GM18907 (cell line): ENCODE data around the gene TMX2.
A peak's percentile ranks its signal among the peaks of the same experiment; 100 is the strongest.
"Not testable (repeated sequence)": the region's sequence is repeated elsewhere in the genome, so short reads cannot be mapped to it uniquely, and the experiment has no call there.

Experiments
- ATAC-seq: cut with Tn5 transposase; IDR thresholded peaks from one replicate; pipeline ENCODE4 v1.9.1; 2021; ENCODE audit warnings: mild to moderate bottlenecking, moderate library complexity; ENCODE audit not compliant: unreplicated experiment

The TMX2 gene

DNA sequence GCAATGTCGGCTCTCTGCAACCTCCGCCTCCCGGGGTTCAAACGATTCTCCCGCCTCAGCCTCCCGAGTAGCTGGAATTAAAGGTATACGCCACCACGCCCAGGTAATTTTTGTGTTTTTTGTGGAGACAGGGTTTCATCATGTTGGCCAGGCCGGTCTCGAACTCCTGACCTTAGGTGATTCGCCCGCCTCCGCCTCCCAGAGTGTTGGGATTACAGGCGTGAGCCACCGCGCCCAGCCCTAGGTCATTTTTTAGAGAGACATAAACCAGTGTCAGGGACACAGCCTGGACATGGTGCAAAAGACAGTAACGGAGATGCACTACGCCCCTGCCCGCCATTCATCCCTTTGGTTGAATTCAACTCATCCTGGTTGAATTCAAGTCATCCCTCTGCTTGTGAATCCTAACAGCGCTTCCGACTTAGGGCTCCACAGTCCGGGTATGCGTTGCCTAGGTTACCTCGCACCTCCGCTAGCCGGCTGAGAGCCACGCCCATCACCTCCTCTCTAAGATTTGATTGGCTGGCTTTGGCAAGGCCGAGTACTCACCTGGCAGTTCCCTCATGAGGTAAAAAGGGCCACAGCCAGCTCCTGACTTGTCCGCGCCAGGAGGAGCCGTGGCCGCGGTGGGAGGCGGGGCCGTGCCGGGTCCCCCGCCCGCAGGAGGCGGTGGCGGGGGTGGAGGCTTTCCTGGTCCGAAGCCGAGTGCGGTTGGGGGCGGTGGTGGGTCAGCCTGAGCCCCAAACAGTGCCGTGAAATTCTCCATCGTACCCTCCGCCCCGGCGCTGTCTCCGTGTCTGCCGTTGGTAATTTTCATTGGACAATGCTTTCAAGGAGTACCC is 758 bp upstream of the TMX2 start, which contains the start of gene MED19:
Gene MED19, minus strand, starts transcription at position 802 of the 842 bp plus-strand sequence. Its CDS starts 36 bp downstream, at position 766.
- peak; percentile 54 for ATAC-seq

DNA sequence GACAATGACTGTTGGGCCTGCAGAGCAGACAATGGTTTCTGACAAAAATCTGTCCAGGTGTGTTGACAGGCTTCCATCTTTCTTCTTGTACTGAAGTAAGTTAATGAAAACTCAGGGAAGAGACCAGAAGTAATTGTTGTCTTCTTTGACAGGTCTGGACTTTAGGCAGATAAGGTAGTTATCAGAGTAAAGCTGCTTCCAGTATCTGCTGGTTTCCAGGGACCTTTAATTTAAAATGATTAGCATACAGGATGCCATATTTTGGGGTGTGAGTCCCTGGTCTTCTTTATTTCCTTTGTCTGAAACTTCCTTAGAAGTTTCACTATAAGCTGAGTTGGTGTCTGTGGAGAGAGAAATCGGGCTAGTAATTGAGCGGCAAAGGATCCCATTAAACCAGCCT is 1.4 kb downstream of the TMX2 start:
- ATAC-seq: no peak

DNA sequence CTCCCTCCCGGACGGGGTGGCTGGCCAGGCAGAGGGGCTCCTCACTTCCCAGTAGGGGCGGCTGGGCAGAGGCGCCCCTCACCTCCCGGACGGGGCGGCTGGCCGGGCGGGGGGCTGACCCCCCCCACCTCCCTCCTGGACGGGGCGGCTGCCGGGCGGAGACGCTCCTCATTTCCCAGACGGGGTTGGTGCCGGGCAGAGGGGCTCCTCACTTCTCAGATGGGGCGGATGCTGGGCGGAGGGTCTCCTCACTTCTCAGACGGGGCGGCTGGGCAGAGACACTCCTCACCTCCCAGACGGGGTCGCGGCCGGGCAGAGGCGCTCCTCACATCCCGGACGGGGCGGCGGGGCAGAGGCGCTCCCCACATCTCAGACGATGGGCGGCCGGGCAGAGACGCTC is 4.3 kb downstream of the TMX2 start:
- not testable (repeated sequence) for ATAC-seq

DNA sequence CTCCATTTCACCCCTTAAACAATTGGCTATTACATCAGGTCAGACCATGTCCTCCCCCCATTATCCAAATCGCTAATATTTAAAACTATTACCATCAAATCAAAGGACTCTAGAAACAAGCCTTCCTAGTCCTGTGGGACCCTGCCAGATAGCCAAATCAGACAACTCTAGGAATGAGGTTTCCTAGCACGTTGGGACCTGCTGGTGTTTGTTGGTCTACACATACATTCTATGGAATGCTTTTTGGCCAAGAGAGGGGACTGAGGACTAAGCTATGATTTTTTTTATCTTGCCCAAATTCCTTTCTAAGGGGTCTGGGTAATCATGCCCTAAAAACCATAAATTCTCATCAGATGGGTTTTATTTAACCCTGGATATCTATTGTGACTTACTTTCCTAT is 14.8 kb downstream of the TMX2 start:
- ATAC-seq: no peak

DNA sequence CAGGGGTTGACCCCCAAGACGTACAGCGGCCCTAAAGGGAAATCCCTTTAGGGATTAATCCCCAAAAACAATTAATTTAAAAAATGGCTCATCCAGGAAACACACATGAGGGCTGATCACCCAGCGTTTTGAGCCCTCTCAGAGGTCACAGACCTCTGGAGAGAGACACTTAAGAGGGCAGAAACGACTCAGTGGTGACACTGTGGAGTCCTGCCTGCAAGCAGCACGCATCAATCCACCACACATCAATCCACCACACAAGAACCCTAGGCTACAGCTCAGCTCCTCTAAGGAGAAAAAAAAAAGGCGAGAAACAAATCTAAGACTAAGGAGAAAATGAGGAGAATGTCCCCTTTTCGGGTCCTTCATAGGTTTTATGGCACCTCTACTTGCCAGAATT is 16.4 kb downstream of the TMX2 start:
- ATAC-seq: no peak

DNA sequence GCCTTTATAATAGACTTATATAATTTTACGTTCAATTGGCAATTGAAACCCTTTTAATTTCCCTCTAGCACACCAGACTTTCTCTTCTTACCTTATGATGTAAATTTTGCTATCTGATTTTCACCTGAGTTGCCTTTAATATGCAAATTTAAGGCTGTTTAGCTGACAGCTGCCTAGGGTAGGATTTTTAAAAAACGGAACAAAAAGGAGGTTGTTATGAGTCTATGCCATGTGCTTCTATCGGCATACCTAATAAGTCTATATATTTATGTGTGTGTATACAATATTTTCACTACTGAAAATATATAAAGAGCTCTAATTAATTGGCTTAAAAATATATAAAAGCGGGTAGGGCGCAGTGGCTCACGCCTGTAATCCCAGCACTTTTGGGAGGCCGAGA is 17.1 kb downstream of the TMX2 start:
- no peak for ATAC-seq

DNA sequence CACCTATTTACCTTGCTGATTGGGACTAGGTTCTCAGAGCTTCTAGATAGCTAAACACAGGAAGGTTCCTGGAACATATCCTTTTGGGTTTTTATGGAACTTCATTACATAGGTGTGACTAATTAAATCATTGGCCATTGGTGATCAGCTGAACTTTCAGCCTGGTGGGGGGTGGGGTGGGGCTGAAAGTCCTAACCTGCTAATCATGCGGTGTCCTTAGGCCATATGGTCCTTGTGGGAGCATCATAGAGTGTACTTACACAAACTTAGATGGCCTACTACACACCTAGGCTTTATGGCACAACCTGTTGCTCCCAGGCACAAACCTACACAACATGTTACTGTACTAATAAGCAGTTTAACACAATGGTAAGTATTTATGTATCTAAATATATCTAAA is 20.3 kb downstream of the TMX2 start:
- ATAC-seq: no peak

DNA sequence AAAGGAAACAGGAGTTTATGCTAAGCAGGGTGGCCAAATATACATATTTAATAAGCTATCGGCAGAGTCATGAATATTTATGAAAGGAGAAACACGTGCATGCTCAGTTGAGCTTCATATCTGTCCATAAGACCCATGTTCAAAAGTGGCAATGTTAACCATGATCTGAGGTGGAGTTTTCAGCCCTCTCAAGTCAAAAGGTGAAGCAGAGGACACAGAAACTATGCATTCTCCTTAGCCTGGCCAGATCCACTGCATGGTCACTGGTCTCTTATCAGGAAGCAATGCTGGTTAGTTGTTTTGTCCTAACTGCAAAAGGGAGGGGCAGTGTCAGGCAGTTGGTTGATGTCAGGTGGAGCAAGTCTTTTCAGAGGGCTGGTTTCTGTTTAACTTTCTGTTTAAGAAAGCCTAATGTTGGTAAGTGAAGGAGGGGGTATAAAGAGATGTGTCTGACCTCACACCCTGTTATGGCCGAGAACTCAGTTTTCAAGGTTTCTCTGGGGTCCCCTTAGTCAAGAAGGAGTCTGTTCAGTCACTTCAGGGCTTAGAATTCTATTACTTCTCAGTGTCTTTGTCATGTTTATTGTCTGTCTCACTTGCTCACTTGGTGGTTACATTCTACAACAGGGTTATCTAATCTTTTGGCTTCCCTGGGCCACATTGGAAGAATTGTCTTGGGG is 23.4 kb downstream of the TMX2 start:
- ATAC-seq: no peak

DNA sequence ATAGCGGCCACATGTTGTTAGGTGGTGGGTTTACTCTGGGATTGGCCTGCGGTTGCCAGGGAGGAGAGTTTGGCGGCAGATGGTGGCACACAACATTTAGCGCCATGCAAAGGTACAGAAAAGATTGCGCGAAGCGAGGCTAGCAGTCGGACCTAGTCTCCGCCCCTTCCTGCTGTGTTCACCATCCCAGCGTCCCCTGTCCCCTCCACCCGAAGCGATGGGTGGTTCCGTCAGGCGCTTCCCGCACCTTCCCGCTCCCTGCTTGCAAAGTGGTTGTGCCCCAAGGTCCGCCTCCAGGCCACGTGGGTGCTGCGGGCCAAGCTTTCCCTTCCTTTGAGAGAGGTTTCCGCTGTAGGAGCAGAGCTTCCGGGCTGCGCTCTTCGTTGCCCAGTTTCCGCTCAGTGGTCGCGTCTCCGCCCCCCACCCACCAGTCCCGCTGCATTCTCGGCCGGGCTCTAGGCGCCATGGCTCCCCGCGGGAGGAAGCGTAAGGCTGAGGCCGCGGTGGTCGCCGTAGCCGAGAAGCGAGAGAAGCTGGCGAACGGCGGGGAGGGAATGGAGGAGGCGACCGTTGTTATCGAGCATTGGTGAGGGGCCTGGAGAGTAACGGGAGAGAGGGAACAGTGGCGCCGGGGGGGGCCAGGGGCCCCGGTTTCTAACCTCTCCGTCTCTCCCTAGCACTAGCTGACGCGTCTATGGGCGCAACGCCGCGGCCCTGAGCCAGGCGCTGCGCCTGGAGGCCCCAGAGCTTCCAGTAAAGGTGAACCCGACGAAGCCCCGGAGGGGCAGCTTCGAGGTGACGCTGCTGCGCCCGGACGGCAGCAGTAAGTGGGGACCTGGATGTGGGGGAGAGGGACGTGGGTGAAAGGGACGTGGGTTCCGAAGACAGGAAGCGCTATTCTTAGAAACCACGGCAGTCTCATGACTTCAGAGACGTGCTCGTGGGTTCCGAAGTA is 29.0 kb downstream of the TMX2 start, which contains the start of gene SELENOH:
Gene SELENOH, plus strand, starts transcription at position 360 of the 955 bp plus-strand sequence. Its CDS starts 105 bp downstream, at position 465.
- peak; percentile 93 for ATAC-seq

DNA sequence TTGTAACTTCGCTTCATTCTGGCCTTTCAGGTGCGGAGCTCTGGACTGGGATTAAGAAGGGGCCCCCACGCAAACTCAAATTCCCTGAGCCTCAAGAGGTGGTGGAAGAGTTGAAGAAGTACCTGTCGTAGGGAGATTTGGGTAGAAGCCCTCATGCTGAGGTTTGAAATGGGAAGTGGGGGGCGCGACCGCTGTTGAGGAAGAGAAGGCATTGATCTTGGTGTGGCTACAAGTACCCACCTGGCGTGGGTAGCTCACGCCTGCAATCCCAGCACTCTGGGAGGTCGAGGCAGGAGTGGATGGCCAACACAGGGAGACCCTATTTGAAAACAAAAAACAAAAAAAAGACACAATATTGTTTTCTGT is 29.7 kb downstream of the TMX2 start:
- no peak for ATAC-seq

DNA sequence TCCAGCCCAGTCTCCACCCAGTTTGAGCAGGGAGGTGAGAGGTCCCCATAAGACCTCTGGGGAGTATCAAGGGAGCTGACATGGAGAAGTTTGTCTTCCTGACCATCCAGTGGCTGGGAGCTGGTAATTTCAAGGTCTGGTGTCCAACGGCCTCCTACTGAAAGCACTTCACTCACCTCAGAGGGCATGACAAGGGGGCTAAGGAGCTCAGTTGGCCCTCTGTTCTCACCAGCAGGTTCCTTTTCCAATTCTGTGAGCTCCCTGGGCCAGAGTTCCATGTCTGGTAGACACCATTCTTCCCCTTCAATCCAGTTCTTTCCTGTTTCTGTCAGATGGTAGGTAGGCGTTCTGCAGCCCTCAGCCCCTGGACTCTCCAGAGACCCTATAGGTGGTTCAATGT is 32.0 kb downstream of the TMX2 start:
- no peak for ATAC-seq

DNA sequence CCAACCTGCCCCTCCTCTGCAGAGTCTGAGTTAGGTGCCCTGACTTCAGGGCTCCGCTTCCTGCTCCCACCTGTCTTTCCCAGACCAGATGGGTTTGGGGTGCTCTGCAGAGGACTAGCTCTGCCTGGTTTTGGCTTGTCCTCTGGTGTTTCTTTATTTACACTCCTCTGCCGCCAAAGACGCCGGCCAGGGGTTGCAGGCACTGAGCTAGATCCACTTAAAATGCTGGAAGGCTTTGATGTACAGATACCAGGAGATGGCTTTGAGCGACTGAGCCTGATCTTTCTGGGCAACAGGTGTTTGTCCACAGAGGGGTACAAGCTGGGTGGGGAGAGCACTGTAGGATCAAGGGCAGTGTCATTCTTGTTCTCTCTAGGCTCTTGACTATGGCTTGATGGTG is 32.8 kb downstream of the TMX2 start:
- no peak for ATAC-seq

DNA sequence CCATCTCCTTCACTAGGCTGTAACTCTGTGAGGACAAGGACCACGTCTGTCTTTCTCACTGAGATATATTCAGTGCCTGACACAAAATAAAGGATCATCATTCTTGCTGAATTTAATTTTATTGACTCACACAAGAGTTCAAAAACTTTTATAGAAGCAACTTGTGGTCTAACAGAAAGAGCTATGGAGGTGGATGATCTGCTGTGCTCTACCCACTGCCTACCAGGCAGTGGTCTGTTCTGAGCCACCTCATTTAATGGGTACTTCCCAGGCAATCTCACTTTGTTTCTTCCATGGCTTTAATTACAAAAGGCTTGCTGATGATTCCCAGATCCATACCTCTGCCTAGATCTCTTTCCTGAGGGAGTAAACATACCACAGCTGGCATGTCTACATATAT is 34.5 kb downstream of the TMX2 start:
- no peak for ATAC-seq

DNA sequence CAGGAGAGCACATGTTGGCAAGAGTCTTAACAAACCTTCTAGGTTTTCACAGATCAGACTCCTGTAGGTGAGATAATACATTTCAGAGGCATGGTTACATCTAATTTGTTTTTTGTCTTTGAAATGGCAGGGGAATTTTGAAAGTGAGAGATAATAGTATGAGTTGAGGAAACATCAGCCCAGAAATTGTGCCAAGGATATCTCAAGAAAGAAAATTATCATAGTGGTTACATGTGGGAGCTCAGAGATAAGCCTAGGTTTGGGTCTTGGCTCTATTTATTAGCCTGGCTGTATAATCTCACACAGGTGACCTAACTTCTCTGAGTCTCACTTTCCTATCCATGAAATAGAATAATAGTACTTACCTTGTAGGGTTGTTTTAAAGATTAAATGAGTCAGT is 38.8 kb downstream of the TMX2 start:
- ATAC-seq: no peak

DNA sequence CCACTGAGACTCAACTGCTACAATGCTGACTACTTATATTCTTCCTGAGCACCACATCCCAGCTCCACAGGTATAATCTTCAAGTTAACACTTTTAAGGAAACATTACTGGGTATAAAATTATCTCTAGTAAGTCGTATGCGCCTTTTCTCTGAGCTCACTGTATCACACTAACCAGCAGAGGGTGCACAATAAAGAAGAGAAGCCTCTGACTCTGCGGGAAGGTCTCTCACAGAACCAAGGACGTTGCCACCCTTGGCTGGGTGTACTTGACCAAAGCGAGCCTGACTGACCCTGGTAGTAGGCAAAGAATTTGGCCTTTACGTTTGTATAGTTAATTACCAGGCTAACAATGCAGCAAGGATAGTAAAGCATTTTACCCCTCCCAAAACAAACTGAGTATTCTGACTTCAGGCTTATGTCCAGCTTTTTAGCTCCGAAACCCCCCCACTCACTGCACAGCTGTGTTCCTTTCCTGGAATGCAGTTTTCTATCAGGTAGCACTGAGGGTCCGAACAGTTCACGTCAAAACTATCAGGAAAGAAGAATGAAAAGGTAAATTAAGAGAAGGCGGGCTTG is 39.4 kb downstream of the TMX2 start, which contains the start of gene BTBD18:
Gene BTBD18, minus strand, starts transcription at position 144 of the 578 bp plus-strand sequence. CDS start 631 bp downstream, outside the sequence.
- ATAC-seq: no peak

DNA sequence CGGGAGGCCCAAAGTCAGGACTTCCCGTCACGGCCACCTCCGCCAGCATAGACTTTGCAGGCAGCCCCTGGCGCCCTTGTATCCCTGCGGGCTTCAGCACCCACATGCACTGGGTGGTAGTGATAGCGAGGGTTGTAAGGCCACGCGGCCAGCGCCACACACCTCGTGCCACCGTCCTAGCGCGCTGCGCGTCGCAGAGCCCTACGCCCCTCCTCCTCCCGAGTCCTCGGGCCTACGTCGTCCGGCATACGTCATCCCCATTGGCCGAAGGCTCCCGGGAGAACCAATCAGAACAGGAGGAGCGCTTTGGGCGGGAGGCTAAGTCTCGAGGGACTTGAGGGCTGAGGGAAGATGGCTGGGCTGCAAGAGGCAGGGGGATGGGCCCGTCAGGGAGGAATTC is 40.6 kb downstream of the TMX2 start:
- ATAC-seq: no peak

DNA sequence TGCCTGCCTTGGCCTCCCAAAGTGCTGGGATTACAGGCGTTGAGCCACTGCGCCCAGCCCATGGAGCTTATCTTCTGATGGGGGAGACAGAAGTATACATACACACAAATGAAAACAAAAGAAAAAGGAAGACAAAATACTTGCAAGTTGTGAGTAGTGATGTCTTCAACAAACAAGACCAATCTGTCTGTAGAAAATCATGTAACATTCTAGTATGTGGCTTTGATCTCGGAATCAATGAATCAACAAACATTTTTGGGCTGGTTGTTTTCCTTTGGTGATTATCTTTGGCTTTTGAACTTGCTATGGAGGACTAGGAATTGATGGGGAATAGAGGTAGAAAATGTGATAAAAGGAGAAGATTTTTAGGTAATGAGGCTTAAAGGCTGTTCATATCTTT is 45.8 kb downstream of the TMX2 start:
- ATAC-seq: no peak

DNA sequence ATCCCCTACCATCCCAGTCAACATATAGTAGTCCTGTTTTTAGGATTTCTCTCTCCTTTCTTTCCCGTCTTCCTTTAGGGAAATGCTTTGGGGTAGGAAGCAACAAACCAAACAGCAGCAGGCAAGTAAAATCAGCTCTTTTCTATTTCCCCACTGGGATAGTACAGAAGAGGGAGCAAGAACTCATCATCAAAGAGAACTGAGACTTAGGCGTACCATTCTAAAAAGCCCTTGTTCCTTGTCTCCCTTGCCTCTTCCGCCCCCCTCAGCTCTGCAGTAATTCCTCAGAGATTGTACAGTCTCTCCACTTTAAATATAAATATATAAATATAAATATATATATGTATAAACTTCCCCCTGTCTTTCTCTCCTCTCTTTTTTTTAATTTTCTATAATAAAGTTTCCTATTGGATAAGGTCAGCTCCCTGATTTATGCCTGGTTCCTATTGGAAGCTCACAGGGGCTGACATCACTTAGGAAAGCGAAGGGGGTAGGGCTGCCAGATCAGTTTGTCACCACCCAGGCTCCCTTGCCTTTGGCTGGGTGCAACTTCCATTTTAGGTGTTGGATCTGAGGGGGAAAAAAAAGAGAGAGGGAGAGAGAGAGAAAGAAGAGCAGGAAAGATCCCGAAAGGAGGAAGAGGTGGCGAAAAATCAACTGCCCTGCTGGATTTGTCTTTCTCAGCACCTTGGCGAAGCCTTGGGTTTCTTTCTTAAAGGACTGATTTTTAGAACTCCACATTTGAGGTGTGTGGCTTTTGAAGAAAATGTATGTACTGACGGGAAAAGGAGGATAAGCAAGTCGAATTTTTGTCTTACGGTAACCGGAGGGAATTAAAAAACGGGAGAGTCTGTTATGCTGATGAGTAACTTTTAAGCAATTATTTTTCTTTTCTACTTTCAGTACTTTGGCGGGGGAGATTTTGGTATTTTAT is 49.2 kb downstream of the TMX2 start, which contains the start of gene CTNND1:
Gene CTNND1, plus strand, starts transcription at position 502 of the 934 bp plus-strand sequence. CDS start 29,677 bp downstream, outside the sequence.
- ATAC-seq: peak; percentile 94

DNA sequence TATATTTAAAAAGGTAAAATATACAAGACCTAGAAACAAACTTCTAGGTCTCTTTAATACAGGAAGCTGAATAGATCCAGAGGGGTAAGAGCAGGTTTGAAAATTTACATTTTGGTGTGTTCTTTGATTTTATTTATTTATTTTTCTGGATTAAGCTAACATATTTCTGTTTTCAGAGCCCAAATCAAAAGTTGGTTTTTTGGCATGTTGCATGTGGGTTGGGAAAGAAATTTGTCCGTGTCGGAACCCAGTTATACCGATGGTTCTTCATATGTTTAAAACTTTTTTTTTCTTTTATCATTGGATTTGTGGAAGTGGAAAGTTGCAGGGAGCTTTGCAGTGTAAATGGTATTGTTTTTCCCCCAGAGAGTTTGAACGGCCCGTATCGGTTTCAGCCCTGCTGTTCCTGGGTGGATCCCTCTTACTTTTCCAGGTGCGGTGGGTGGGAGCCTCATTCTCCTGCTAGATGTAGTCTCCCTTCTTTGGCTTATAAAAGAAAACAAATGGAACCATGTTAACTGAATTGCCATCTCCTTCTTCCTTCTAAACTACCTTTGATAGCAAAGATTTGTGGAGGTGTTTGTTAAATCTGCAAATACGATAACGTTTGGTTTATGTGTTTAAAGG is 50.0 kb downstream of the TMX2 start:
- ATAC-seq: no peak
